Gastroesophageal sphincter (tissue), 4 donors: ENCODE data around the gene CLDN8. TPM values are rescaled to one million over a fixed set of nuclear protein-coding genes. Genes with fewer than 3 reads are reported as not detected.

Source experiments
- ATAC-seq: fragments of 150-250 bp; one replicate; pipeline ENCODE4 v1.9.1; 2016; ENCODE audit warnings: mild to moderate bottlenecking, moderate library complexity
- H3K27ac ChIP-seq, 4 donors: fragments of 200-600 bp; sonication (generic) in 3 of 4; 1 replicate in 3 of 4; 2 replicates in 1 of 4; pipeline ENCODE4 v1.5.1; 2016 to 2019
- H3K27me3 ChIP-seq: fragments of 200-600 bp; sonication (generic); one replicate; pipeline ENCODE4 v1.5.1; 2019
- H3K36me3 ChIP-seq, 2 donors: fragments of 200-600 bp; sonication (generic); one replicate each; pipeline ENCODE4 v1.5.1; 2019; ENCODE audit warnings: control low read depth in 1 of 2
- H3K4me1 ChIP-seq, 3 donors: fragments of 200-600 bp; sonication (generic); 1 replicate in 2 of 3; 2 replicates in 1 of 3; pipeline ENCODE4 v1.5.1; 2016 to 2019; ENCODE audit warnings: control low read depth in 2 of 3
- H3K4me3 ChIP-seq, 2 donors: fragments of 200-600 bp; sonication (generic); one replicate each; pipeline ENCODE4 v1.5.1; 2019; ENCODE audit warnings: mild to moderate bottlenecking in 1 of 2, moderate library complexity in 1 of 2
- H3K9me3 ChIP-seq, 3 donors: fragments of 200-600 bp; sonication (generic); one replicate each; pipeline ENCODE4 v1.5.1; 2017 to 2019; ENCODE audit warnings: control low read depth in 2 of 3
- EP300 ChIP-seq: sonication (generic); formaldehyde crosslinking; IDR thresholded peaks from one replicate; pipeline ENCODE4 v1.6.1; 2017; ENCODE audit warnings: antibody characterized with exemption, mild to moderate bottlenecking
- POLR2A ChIP-seq, 2 donors: fragments of 450-650 bp; IDR thresholded peaks; one replicate each; pipeline ENCODE4 v1.6.1; 2017; ENCODE audit warnings: antibody characterized with exemption in 2 of 2, mild to moderate bottlenecking in 2 of 2, moderate library complexity in 1 of 2
- POLR2AphosphoS5 ChIP-seq: sonication (generic); formaldehyde crosslinking; IDR thresholded peaks from one replicate; pipeline ENCODE4 v1.6.1; 2017; ENCODE audit warnings: antibody characterized with exemption
- WGBS, 2 donors: methylation state at CpG; one replicate each; pipeline ENCODE4 v1.1.5; 2018; ENCODE audit warnings: low coverage in 1 of 2; 5-methylcytosine and 5-hydroxymethylcytosine counted together
- total RNA-seq, 4 donors: library from RNA; depleted of rRNA; stranded (reverse); fragments of >200 nt; gene quantifications; one replicate each; pipeline ENCODE4 v1.1.0, GENCODE V29; 2016
- TF ChIP-seq, protein P1 (sequence below), 4 experiments: fragments of 200-600 bp in 2 of 4; fragments of 450-650 bp in 2 of 4; sonication (generic) in 1 of 4; IDR thresholded peaks; one replicate each; pipeline ENCODE4 v1.5.1; 2017 to 2019; ENCODE audit warnings: antibody characterized with exemption in 4 of 4, mild to moderate bottlenecking in 2 of 4, moderate library complexity in 2 of 4

CLDN8 gene
- total RNA-seq, 4 donors from 2014 or later: 2.1 TPM; not detected in 3

DNA sequence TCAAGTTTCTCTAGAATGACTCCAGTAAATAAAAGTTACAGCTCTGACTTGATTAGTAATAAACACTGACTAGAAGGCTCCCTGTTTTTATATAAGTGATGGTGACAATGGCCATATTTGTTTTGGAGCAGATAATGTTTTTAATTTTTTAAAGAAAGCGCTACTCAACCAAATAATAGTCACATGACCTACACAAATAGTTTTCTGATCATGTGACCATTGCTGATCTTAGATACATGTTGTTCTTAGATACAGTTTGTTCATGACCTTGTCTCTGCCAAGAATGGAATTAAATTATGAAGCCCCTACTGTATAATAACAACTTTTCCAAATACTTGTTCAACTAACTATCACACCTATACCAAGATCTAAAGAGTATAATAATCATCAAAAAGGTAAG lies 22.3 kb upstream of the CLDN8 start:
- TF ChIP-seq POLR2A (IDR thresholded peaks at IDR 0.05): no peak
- TF ChIP-seq, protein P1, sequence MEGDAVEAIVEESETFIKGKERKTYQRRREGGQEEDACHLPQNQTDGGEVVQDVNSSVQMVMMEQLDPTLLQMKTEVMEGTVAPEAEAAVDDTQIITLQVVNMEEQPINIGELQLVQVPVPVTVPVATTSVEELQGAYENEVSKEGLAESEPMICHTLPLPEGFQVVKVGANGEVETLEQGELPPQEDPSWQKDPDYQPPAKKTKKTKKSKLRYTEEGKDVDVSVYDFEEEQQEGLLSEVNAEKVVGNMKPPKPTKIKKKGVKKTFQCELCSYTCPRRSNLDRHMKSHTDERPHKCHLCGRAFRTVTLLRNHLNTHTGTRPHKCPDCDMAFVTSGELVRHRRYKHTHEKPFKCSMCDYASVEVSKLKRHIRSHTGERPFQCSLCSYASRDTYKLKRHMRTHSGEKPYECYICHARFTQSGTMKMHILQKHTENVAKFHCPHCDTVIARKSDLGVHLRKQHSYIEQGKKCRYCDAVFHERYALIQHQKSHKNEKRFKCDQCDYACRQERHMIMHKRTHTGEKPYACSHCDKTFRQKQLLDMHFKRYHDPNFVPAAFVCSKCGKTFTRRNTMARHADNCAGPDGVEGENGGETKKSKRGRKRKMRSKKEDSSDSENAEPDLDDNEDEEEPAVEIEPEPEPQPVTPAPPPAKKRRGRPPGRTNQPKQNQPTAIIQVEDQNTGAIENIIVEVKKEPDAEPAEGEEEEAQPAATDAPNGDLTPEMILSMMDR (IDR thresholded peaks at IDR 0.05): no peak
- TF ChIP-seq POLR2AphosphoS5: no peak
- no peak for TF ChIP-seq EP300
- no peaks in the 10 kb centered on the region for H3K9me3 ChIP-seq
- H3K4me3 ChIP-seq: no peak overlapping the region
- H3K36me3 ChIP-seq: no peaks in the 10 kb centered on the region
- 88 to 96% methylated on average over 1 of the region's 1 CpG for WGBS, 2 donors
- H3K27ac ChIP-seq: no peak overlapping the region
- H3K27me3 ChIP-seq: no peaks in the 10 kb centered on the region
- no peak for ATAC-seq
- H3K4me1 ChIP-seq: no peaks in the 10 kb centered on the region

DNA sequence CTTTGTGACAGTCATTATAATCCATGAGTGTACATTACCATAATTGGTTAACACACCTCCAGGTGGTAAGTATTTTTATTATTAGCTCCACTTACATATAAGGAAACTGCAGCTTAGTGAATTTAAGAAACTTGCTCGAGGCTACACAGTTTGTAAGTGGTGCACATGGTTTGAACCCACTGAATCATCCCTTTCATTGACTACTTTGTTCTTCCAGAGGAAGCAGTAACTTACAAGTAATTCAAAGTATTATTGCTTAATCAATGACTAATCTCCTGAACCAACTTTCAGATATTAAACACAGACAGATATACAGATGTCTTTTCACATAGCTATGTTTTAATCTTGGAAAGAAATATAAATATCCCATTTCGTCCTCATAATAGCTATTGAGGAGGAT lies 18.7 kb upstream of the CLDN8 start:
- WGBS, 2 donors: 34 to 63% methylated on average over 2 of the region's 2 CpGs
- H3K9me3 ChIP-seq: peaks cover 0 to 6% (median 0%) of the 10 kb centered on the region in 3 donors
- no peak for TF ChIP-seq EP300
- TF ChIP-seq, protein P1 (IDR thresholded peaks at IDR 0.05): no peak
- TF ChIP-seq POLR2A (IDR thresholded peaks at IDR 0.05): no peak
- no peak for TF ChIP-seq POLR2AphosphoS5
- ATAC-seq: no peak
- no peaks in the 10 kb centered on the region for H3K36me3 ChIP-seq
- H3K4me1 ChIP-seq: no peaks in the 10 kb centered on the region
- no peak overlapping the region for H3K27ac ChIP-seq
- H3K27me3 ChIP-seq: no peaks in the 10 kb centered on the region
- H3K4me3 ChIP-seq: no peak overlapping the region

DNA sequence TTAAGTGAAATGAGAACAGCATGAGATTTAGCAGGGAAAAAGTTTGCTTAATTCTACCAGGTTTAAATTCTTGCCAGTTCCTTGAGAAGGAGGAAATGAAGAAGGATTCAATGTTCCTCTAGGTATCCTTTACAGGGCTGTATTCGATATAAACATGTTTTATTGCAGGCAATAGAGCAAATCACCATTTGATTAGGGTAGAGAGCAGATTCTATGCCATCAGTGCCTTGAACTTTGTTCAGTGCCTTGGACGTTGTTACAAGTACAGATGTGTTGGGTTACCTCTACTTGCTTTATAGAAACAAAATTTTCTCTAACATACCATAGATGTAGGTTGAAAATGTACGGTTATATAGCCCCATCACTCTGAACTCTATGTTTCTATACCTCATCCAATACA lies 18.2 kb upstream of the CLDN8 start:
- TF ChIP-seq, protein P1 (IDR thresholded peaks at IDR 0.05): no peak
- TF ChIP-seq POLR2AphosphoS5 (no peak), POLR2A (IDR thresholded peaks at IDR 0.05) (no peak), EP300 (no peak)
- Histone ChIP-seq H3K4me3 (no peak overlapping the region), H3K36me3 (no peaks in the 10 kb centered on the region), H3K9me3 (peaks cover 0 to 6% (median 0%) of the 10 kb centered on the region in 3 donors), H3K27me3 (no peaks in the 10 kb centered on the region), H3K4me1 (no peaks in the 10 kb centered on the region), H3K27ac (no peak overlapping the region)
- WGBS, 2 donors: 46 to 56% methylated on average over 3 of the region's 3 CpGs
- ATAC-seq: no peak

GRCh38 chr21:30233228-30234020 lies 17.5 kb upstream of the CLDN8 start:
- no peak overlapping the region for H3K4me3 ChIP-seq
- ATAC-seq: no peak
- H3K36me3 ChIP-seq: no peaks in the 10 kb centered on the region
- H3K9me3 ChIP-seq: peaks cover 0 to 6% (median 0%) of the 10 kb centered on the region in 3 donors
- no peaks in the 10 kb centered on the region for H3K4me1 ChIP-seq
- H3K27ac ChIP-seq: no peak overlapping the region
- no peaks in the 10 kb centered on the region for H3K27me3 ChIP-seq
- 63 to 65% methylated on average over 2 of the region's 2 CpGs for WGBS, 2 donors
- TF ChIP-seq POLR2AphosphoS5: no peak

DNA sequence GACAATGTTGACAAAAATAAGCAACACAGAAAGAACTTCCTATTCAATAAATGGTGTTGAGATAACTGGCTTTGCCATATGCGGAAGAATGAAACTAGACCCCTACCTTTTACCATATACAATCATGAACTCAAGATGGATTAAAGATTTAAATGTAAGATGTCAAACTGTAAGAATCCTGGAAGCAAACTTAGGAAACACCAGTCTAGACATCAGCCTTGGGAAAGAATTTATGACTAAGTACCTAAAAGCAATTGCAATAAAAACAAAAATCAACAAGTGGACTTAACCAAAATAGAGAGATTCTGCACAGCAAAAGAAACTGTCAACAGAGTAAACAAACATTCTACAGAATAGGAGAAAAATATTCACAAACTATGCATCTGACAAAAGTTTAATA lies 16.1 kb upstream of the CLDN8 start:
- Histone ChIP-seq H3K36me3 (no peaks in the 10 kb centered on the region), H3K4me1 (no peaks in the 10 kb centered on the region), H3K9me3 (peaks cover 0 to 6% (median 0%) of the 10 kb centered on the region in 3 donors), H3K27ac (no peak overlapping the region), H3K4me3 (no peak overlapping the region), H3K27me3 (no peaks in the 10 kb centered on the region)
- WGBS, 2 donors: 100% methylated on average over 1 of the region's 1 CpG
- TF ChIP-seq POLR2AphosphoS5: no peak
- TF ChIP-seq, protein P1 (IDR thresholded peaks at IDR 0.05): no peak
- no peak for TF ChIP-seq EP300
- TF ChIP-seq POLR2A (IDR thresholded peaks at IDR 0.05): no peak
- no peak for ATAC-seq
